ENCODE results near the gene WNT5A.

WNT5A gene

GRCh38 chr3:55446850-55447249 is 40.3 kb downstream of the WNT5A start:
- no peak for DNase-seq (ENCODE audit: low read depth)

GRCh38 chr3:55445551-55445950 is 41.6 kb downstream of the WNT5A start:
- DNase-seq (ENCODE audit: low read depth), result no peak

- no peak for DNase-seq (ENCODE audit: low read depth)
Observed at GRCh38 chr3:55443346-55443745, 43.8 kb downstream of the WNT5A start.

- DNase-seq (ENCODE audit: low read depth), result no peak
Observed at GRCh38 chr3:55442861-55443260, 44.2 kb downstream of the WNT5A start.

GRCh38 chr3:55441499-55441898 is 45.6 kb downstream of the WNT5A start:
- no peak for DNase-seq (ENCODE audit: low read depth)

GRCh38 chr3:55440104-55440708 is 46.9 kb downstream of the WNT5A start:
- DNase-seq (ENCODE audit: low read depth), result no peak

GRCh38 chr3:55439657-55440056 is 47.4 kb downstream of the WNT5A start:
- DNase-seq (ENCODE audit: low read depth), result no peak

- no peak for DNase-seq (ENCODE audit: low read depth)
Observed at GRCh38 chr3:55436644-55437043, 50.5 kb downstream of the WNT5A start.

- no peak for DNase-seq (ENCODE audit: low read depth)
Observed at GRCh38 chr3:55435491-55435890, 51.6 kb downstream of the WNT5A start.

- DNase-seq (ENCODE audit: low read depth), result no peak
Observed at GRCh38 chr3:55434789-55435188, 52.3 kb downstream of the WNT5A start.

GRCh38 chr3:55431041-55431440 is 56.1 kb downstream of the WNT5A start:
- DNase-seq (ENCODE audit: low read depth), result no peak

GRCh38 chr3:55427739-55428138 is 59.4 kb downstream of the WNT5A start:
- no peak for DNase-seq (ENCODE audit: low read depth)

- DNase-seq (ENCODE audit: low read depth), result no peak
Observed at GRCh38 chr3:55426486-55426885, 60.6 kb downstream of the WNT5A start.

GRCh38 chr3:55423782-55424181 is 63.3 kb downstream of the WNT5A start:
- DNase-seq (ENCODE audit: low read depth), result no peak

- DNase-seq (ENCODE audit: low read depth), result no peak
Observed at GRCh38 chr3:55417211-55417610, 69.9 kb downstream of the WNT5A start.

- no peak for DNase-seq (ENCODE audit: low read depth)
Observed at GRCh38 chr3:55416331-55416821, 70.7 kb downstream of the WNT5A start.
